NCI-H748 treated with DMSO at 0.1 percent for 48 hours (cell line): ENCODE results near the gene PRXL2B.
"Not testable (repeated sequence)": the region's sequence is repeated elsewhere in the genome, so short reads cannot be mapped to it uniquely, and the experiment has no call there.

ENCODE experiments used
- DNase-seq: peaks from one replicate; lab custom pipeline; 2025; lab: John Stamatoyannopoulos, UW

The PRXL2B gene

GRCh38 chr1:2617971-2618470, 31.4 kb downstream of the PRXL2B start:
- no peak for DNase-seq

GRCh38 chr1:2623571-2624337, 37.2 kb downstream of the PRXL2B start:
- DNase-seq, result no peak

- no peak for DNase-seq
Observed at GRCh38 chr1:2624735-2625300, 38.2 kb downstream of the PRXL2B start.

- DNase-seq, result no peak
Observed at GRCh38 chr1:2625311-2625710, 38.7 kb downstream of the PRXL2B start.

- DNase-seq, result not testable (repeated sequence)
Observed at GRCh38 chr1:2625748-2626147, 39.2 kb downstream of the PRXL2B start.

GRCh38 chr1:2627746-2628145, 41.2 kb downstream of the PRXL2B start:
- DNase-seq, result no peak

GRCh38 chr1:2628191-2628932, 41.8 kb downstream of the PRXL2B start:
- no peak for DNase-seq

GRCh38 chr1:2628933-2629626, 42.5 kb downstream of the PRXL2B start:
- no peak for DNase-seq

- no peak for DNase-seq
Observed at GRCh38 chr1:2629627-2630497, 43.3 kb downstream of the PRXL2B start.

- no peak for DNase-seq
Observed at GRCh38 chr1:2630498-2631135, 44.0 kb downstream of the PRXL2B start.

GRCh38 chr1:2631136-2632050, 44.8 kb downstream of the PRXL2B start:
- DNase-seq, result no peak

- DNase-seq, result no peak
Observed at GRCh38 chr1:2632051-2632430, 45.5 kb downstream of the PRXL2B start.

- DNase-seq, result no peak
Observed at GRCh38 chr1:2632561-2633361, 46.2 kb downstream of the PRXL2B start, which contains the start of gene MMEL1. Gene MMEL1, minus strand, starts transcription at chr1:2633016. Its CDS starts 3,532 bp downstream, at chr1:2629484.

GRCh38 chr1:2633366-2633935, 46.9 kb downstream of the PRXL2B start:
- DNase-seq, result no peak

GRCh38 chr1:2633936-2634491, 47.4 kb downstream of the PRXL2B start:
- DNase-seq, result no peak

- no peak for DNase-seq
Observed at GRCh38 chr1:2635361-2636010, 48.9 kb downstream of the PRXL2B start.

GRCh38 chr1:2636733-2637132, 50.2 kb downstream of the PRXL2B start:
- DNase-seq, result no peak
